Mesendoderm (in vitro differentiated cells): ENCODE data around the gene SLC22A3.

Source experiments
- DNase-seq: peaks from one replicate; pipeline ENCODE4 v3.0.0; 2013
- H2AK5ac ChIP-seq: 2 replicates; pipeline ENCODE4 v1.6.1; 2013; ENCODE audit warnings: low read length, inconsistent platforms
- H2BK120ac ChIP-seq: 2 replicates; pipeline ENCODE4 v1.6.1; 2013; ENCODE audit warnings: low read depth, mild to moderate bottlenecking, low read length, moderate library complexity, mixed read lengths
- H2BK15ac ChIP-seq: replicated peaks from 2 replicates; pipeline ENCODE4 v1.6.1; 2013; ENCODE audit warnings: low read depth, mild to moderate bottlenecking, moderate library complexity
- H2BK5ac ChIP-seq: 2 replicates; pipeline ENCODE4 v1.6.1; 2013; ENCODE audit warnings: low read length, inconsistent platforms
- H3K18ac ChIP-seq: 2 replicates; pipeline ENCODE4 v1.6.1; 2013; ENCODE audit warnings: mild to moderate bottlenecking, low read length, mixed read lengths
- H3K23ac ChIP-seq: one replicate; pipeline ENCODE4 v1.6.1; 2013; ENCODE audit warnings: low read length
- H3K27ac ChIP-seq: 2 replicates; pipeline ENCODE4 v1.5.1; 2013; ENCODE audit warnings: low read depth, mild to moderate bottlenecking, inconsistent platforms, low read length, moderate library complexity
- H3K27me3 ChIP-seq: 2 replicates; pipeline ENCODE4 v1.6.1; 2013; ENCODE audit warnings: low read length, control low read depth, mild to moderate bottlenecking, inconsistent platforms; ENCODE audit not compliant: insufficient read depth, poor library complexity
- H3K36me3 ChIP-seq: 2 replicates; pipeline ENCODE4 v1.6.1; 2013; ENCODE audit warnings: low read length, inconsistent platforms; ENCODE audit not compliant: control insufficient read depth, insufficient read depth
- H3K4ac ChIP-seq: one replicate; pipeline ENCODE4 v1.6.1; 2013; ENCODE audit warnings: low read depth, mild to moderate bottlenecking, low read length, moderate library complexity
- H3K4me1 ChIP-seq: 2 replicates; pipeline ENCODE4 v1.6.1; 2013; ENCODE audit warnings: low read depth, low read length, inconsistent platforms; ENCODE audit not compliant: control insufficient read depth
- H3K4me2 ChIP-seq: 2 replicates; pipeline ENCODE4 v1.6.1; 2013; ENCODE audit warnings: low read length
- H3K4me3 ChIP-seq: 2 replicates; pipeline ENCODE4 v1.5.1; 2013; ENCODE audit warnings: mild to moderate bottlenecking, low read length
- H3K56ac ChIP-seq: one replicate; pipeline ENCODE4 v1.6.1; 2013; ENCODE audit warnings: low read length
- H3K79me1 ChIP-seq: 2 replicates; pipeline ENCODE4 v1.6.1; 2013; ENCODE audit warnings: low read length, inconsistent platforms
- H3K79me2 ChIP-seq: 2 replicates; pipeline ENCODE4 v1.6.1; 2013; ENCODE audit warnings: mild to moderate bottlenecking, low read length; ENCODE audit not compliant: control insufficient read depth, insufficient read depth
- H3K9ac ChIP-seq: 2 replicates; pipeline ENCODE4 v1.6.1; 2013; ENCODE audit warnings: low read length, inconsistent platforms
- H4K5ac ChIP-seq: one replicate; pipeline ENCODE4 v1.6.1; 2013; ENCODE audit warnings: low read length
- H4K8ac ChIP-seq: one replicate; pipeline ENCODE4 v1.6.1; 2013; ENCODE audit warnings: low read depth, mild to moderate bottlenecking, control low read depth, low read length, moderate library complexity
- WGBS: extraction: QIAGEN DNeasy Blood & Tissue Kit; methylation state at CpG from one replicate; pipeline ENCODE4 v1.1.7; 2013; ENCODE audit warnings: low lambda C conversion rate, missing lambda C conversion rate; ENCODE audit not compliant: insufficient coverage; ENCODE audit errors: extremely low coverage; 5-methylcytosine and 5-hydroxymethylcytosine counted together

SLC22A3 gene

DNA sequence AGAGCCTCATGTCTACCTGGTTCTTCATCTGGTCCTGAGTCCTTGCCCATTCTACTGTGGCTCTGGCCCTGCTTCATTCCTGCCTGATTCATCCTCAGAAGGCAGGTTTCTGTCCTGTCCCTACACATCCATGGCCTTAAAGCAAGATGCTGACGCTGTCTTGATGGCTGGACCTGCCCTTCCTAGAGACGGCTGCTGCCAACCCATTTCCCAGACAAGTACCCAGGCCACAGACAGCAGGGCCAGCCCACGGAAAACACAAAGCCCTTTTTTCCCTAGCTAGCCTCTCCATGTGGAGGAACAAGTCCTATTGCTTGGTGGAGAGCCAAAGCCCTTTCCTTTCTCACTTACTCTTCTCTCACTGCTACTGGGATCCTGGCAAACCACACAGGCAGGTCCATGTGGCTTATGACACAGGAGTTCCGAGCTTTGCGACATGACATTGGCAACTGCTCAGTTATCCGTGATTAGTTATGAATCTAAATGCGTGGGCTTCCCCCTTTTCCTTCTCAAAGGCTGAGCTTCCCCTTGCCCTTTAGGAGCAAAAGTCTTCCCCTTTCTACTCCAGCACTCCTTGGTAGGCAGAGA, 72.9 kb downstream of the SLC22A3 start:
- no peaks in the 10 kb centered on the region for H3K36me3 ChIP-seq
- no peak overlapping the region for H2BK120ac ChIP-seq
- no peak overlapping the region for H3K56ac ChIP-seq
- H3K4ac ChIP-seq, result no peak overlapping the region
- H3K4me3 ChIP-seq, result no peak overlapping the region
- no peak for DNase-seq
- no peak overlapping the region for H2BK15ac ChIP-seq
- H3K9ac ChIP-seq, result no peak overlapping the region
- no peak overlapping the region for H2BK5ac ChIP-seq
- no peak overlapping the region for H3K18ac ChIP-seq
- H4K8ac ChIP-seq, result no peak overlapping the region
- no CpG with 5 or more reads among the region's 7 CpGs for WGBS
- no peak overlapping the region for H3K27ac ChIP-seq
- H3K79me2 ChIP-seq, result no peaks in the 10 kb centered on the region
- H3K27me3 ChIP-seq, result no peaks in the 10 kb centered on the region
- no peaks in the 10 kb centered on the region for H3K4me1 ChIP-seq
- H3K79me1 ChIP-seq, result no peaks in the 10 kb centered on the region
- no peak overlapping the region for H3K23ac ChIP-seq
- no peak overlapping the region for H4K5ac ChIP-seq
- no peak overlapping the region for H3K4me2 ChIP-seq
- no peak overlapping the region for H2AK5ac ChIP-seq

DNA sequence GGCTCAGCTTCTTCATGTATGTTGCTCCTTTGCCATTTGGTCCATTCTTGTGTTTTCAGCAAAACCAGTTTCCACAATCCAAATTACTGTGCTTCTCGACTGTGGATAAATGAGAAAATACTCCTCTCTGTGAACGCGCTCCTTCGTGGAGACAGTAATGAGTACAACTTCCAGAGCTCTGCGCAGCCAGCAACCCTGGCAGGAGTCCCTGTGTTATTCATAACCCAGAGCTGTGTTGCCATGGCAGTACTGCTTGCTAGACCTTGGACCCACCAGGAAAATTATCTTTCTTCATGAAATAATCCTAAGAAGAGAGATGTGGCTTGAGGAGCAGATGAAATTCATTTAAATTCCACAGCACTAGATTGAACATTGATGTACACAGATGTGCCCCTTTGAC, 73.7 kb downstream of the SLC22A3 start:
- no peak overlapping the region for H2BK120ac ChIP-seq
- no peaks in the 10 kb centered on the region for H3K79me1 ChIP-seq
- no peak for DNase-seq
- H3K4me3 ChIP-seq, result no peak overlapping the region
- H3K4me1 ChIP-seq, result no peaks in the 10 kb centered on the region
- H3K9ac ChIP-seq, result no peak overlapping the region
- no CpG with 5 or more reads among the region's 5 CpGs for WGBS
- no peak overlapping the region for H3K27ac ChIP-seq
- no peaks in the 10 kb centered on the region for H3K36me3 ChIP-seq
- no peak overlapping the region for H3K4me2 ChIP-seq
- no peak overlapping the region for H2BK15ac ChIP-seq
- H3K27me3 ChIP-seq, result no peaks in the 10 kb centered on the region
- H2AK5ac ChIP-seq, result no peak overlapping the region
- no peak overlapping the region for H3K56ac ChIP-seq
- H2BK5ac ChIP-seq, result no peak overlapping the region
- no peak overlapping the region for H4K5ac ChIP-seq
- no peak overlapping the region for H4K8ac ChIP-seq
- H3K23ac ChIP-seq, result no peak overlapping the region
- H3K79me2 ChIP-seq, result no peaks in the 10 kb centered on the region
- H3K18ac ChIP-seq, result no peak overlapping the region
- H3K4ac ChIP-seq, result no peak overlapping the region

DNA sequence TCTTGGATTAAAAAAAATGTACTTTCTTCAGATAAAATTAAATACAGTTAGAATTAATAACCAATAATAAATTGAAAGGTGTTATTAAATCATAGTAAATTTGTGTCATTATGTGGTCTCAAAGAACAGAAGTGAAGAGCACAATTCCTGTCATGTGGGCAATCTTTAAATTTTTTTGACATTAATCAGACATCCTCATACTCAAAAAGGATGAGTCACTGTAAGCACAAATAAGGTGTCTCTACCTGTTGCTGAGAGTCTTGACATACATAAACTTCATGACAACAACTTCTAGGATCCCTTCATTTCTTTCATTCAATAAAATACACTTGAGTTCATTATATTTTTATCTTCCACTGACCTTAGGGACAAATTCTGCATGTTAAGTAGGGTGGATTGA, 76.1 kb downstream of the SLC22A3 start:
- H3K27me3 ChIP-seq, result no peaks in the 10 kb centered on the region
- H2BK5ac ChIP-seq, result no peak overlapping the region
- no peak overlapping the region for H2BK15ac ChIP-seq
- no peak overlapping the region for H3K4me2 ChIP-seq
- no peak for DNase-seq
- no peak overlapping the region for H3K18ac ChIP-seq
- no peak overlapping the region for H4K8ac ChIP-seq
- H3K4ac ChIP-seq, result no peak overlapping the region
- no peak overlapping the region for H3K27ac ChIP-seq
- H3K79me2 ChIP-seq, result no peaks in the 10 kb centered on the region
- no peaks in the 10 kb centered on the region for H3K36me3 ChIP-seq
- H4K5ac ChIP-seq, result no peak overlapping the region
- H2BK120ac ChIP-seq, result no peak overlapping the region
- no peak overlapping the region for H3K56ac ChIP-seq
- H3K23ac ChIP-seq, result no peak overlapping the region
- H2AK5ac ChIP-seq, result no peak overlapping the region
- H3K4me1 ChIP-seq, result no peaks in the 10 kb centered on the region
- no peak overlapping the region for H3K4me3 ChIP-seq
- H3K79me1 ChIP-seq, result no peaks in the 10 kb centered on the region
- no peak overlapping the region for H3K9ac ChIP-seq

DNA sequence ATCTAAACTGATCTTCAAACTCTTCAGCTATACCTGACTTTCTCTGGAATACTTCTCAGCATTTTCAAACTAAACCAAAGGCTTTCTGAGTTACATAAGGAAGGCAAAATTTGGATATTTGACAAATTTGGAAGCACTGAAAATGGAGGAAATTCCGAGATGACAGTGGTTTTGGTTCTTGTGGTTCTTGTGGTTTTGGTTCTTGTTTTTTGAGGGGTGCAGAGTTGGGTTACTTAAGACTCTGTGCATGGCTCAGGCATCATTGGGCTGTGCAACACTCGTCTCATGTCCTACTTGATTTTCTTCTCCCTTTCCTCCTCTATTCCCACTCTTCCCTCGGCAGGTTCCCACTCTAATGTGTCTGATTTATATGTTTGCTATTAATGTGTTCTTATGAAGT, 78.0 kb downstream of the SLC22A3 start:
- Histone ChIP-seq H3K79me1 (no peaks in the 10 kb centered on the region), H4K5ac (no peak overlapping the region), H3K18ac (no peak overlapping the region), H4K8ac (no peak overlapping the region), H3K27me3 (no peaks in the 10 kb centered on the region), H3K9ac (no peak overlapping the region), H3K4ac (no peak overlapping the region), H3K4me3 (no peak overlapping the region), H2BK5ac (no peak overlapping the region), H3K4me2 (no peak overlapping the region), H3K4me1 (no peaks in the 10 kb centered on the region), H3K23ac (no peak overlapping the region), H2BK120ac (no peak overlapping the region), H2BK15ac (no peak overlapping the region), H3K36me3 (no peaks in the 10 kb centered on the region), H3K79me2 (no peaks in the 10 kb centered on the region), H2AK5ac (no peak overlapping the region), H3K56ac (no peak overlapping the region), H3K27ac (no peak overlapping the region)
- no CpG with 5 or more reads among the region's 3 CpGs for WGBS
- no peak for DNase-seq

DNA sequence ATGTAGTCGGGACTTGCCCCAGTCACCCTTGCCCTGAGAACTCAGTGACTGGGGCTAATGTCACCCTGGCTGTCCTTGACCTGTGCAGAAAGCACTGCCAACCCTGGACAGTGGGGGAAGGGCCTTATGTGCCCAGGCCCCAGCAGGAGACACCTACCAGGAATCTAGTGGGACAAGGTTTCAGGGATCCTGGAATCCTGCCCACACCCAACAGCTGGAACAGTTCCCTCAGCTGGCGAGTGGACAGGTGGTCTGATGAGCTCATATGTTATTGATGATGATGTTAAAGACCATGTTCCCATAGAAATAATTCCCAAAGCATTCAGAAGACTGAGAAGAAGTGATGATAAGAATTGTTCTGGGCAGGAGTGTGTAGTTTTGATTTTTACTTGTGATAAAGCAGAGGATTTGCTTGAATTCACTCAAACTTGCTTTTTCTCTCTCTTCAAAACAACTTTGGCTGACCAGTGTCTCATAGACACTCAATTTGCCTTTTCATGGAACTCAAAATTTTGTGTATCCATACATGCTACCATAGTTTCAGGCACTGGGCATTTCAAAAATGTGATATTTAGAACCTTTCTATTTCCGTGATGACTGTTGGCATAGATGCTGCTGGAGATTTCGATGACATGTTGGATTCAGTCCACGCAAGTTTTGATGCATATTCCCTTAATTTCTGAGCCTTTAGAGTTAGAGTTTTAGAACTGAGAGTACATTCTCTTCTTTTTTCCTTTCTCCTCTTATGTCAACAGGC, 79.3 kb downstream of the SLC22A3 start:
- Histone ChIP-seq H3K79me1 (no peaks in the 10 kb centered on the region), H4K5ac (no peak overlapping the region), H3K9ac (no peak overlapping the region), H2BK5ac (no peak overlapping the region), H3K18ac (no peak overlapping the region), H2BK15ac (no peak overlapping the region), H3K27me3 (no peaks in the 10 kb centered on the region), H3K4me3 (no peak overlapping the region), H3K23ac (no peak overlapping the region), H3K56ac (no peak overlapping the region), H2BK120ac (no peak overlapping the region), H3K4ac (no peak overlapping the region), H2AK5ac (no peak overlapping the region), H3K79me2 (no peaks in the 10 kb centered on the region), H3K4me1 (no peaks in the 10 kb centered on the region), H4K8ac (no peak overlapping the region), H3K4me2 (no peak overlapping the region), H3K27ac (no peak overlapping the region), H3K36me3 (no peaks in the 10 kb centered on the region)
- WGBS, result no CpG with 5 or more reads among the region's 5 CpGs
- no peak for DNase-seq

DNA sequence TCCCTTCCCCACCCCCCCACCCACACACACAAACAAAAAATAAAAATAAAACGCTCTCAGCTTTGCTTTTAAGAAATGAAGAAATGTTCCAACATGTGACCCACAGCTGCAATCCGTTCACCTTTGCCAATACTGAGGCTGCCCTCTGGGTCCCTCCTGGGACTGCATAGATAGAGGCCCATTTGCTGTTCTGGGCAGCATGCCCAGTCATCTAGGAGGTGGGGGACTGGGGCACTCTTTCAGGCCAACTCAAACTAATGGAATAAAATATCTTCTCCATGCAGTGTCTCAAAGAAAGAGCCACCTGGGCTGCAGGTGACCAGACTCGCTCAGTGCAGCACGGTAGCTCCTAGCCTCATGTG, 79.9 kb downstream of the SLC22A3 start:
- Histone ChIP-seq H2BK5ac (no peak overlapping the region), H4K5ac (no peak overlapping the region), H3K4me3 (no peak overlapping the region), H2BK120ac (no peak overlapping the region), H3K27ac (no peak overlapping the region), H3K79me2 (no peaks in the 10 kb centered on the region), H3K9ac (no peak overlapping the region), H3K4me1 (no peaks in the 10 kb centered on the region), H3K4ac (no peak overlapping the region), H3K79me1 (no peaks in the 10 kb centered on the region), H2AK5ac (no peak overlapping the region), H2BK15ac (no peak overlapping the region), H3K23ac (no peak overlapping the region), H3K18ac (no peak overlapping the region), H4K8ac (no peak overlapping the region), H3K56ac (no peak overlapping the region), H3K4me2 (no peak overlapping the region), H3K36me3 (no peaks in the 10 kb centered on the region), H3K27me3 (no peaks in the 10 kb centered on the region)
- no peak for DNase-seq
- WGBS, result no CpG with 5 or more reads among the region's 4 CpGs
